DMS114 treated with DMSO at 0.1 percent for 48 hours (cell line): ENCODE data around the gene COL27A1.

ENCODE experiments used
- DNase-seq: peaks from one replicate; lab custom pipeline; 2025; ENCODE audit not compliant: unreplicated experiment; lab: John Stamatoyannopoulos, UW

The COL27A1 gene

GRCh38 chr9:114334490-114334889, 179.2 kb downstream of the COL27A1 start:
- DNase-seq: no peak

GRCh38 chr9:114335745-114336144, 180.4 kb downstream of the COL27A1 start:
- DNase-seq: no peak

- DNase-seq: no peak
Observed at GRCh38 chr9:114336157-114336556, 180.8 kb downstream of the COL27A1 start.

GRCh38 chr9:114336699-114337395, 181.5 kb downstream of the COL27A1 start:
- no peak for DNase-seq

GRCh38 chr9:114338187-114338586, 182.8 kb downstream of the COL27A1 start:
- no peak for DNase-seq

- no peak for DNase-seq
Observed at GRCh38 chr9:114339130-114339908, 184.0 kb downstream of the COL27A1 start.

GRCh38 chr9:114341152-114341830, 186.0 kb downstream of the COL27A1 start:
- DNase-seq: no peak

- DNase-seq: no peak
Observed at GRCh38 chr9:114341991-114342390, 186.7 kb downstream of the COL27A1 start.

- DNase-seq: no peak
Observed at GRCh38 chr9:114342755-114343440, 187.6 kb downstream of the COL27A1 start.

- no peak for DNase-seq
Observed at GRCh38 chr9:114343471-114344187, 188.3 kb downstream of the COL27A1 start.

GRCh38 chr9:114344188-114344566, 188.8 kb downstream of the COL27A1 start:
- DNase-seq: no peak

GRCh38 chr9:114344692-114345091, 189.4 kb downstream of the COL27A1 start:
- DNase-seq: no peak

GRCh38 chr9:114345493-114346065, 190.2 kb downstream of the COL27A1 start:
- DNase-seq: no peak

- no peak for DNase-seq
Observed at GRCh38 chr9:114346146-114346545, 190.8 kb downstream of the COL27A1 start.

GRCh38 chr9:114347675-114348074, 192.3 kb downstream of the COL27A1 start:
- no peak for DNase-seq

GRCh38 chr9:114348261-114348905, 193.0 kb downstream of the COL27A1 start:
- DNase-seq: no peak

- DNase-seq: no peak
Observed at GRCh38 chr9:114348906-114349482, 193.7 kb downstream of the COL27A1 start.

GRCh38 chr9:114349713-114350480, 194.6 kb downstream of the COL27A1 start:
- DNase-seq: no peak
